Smooth muscle cell (in vitro differentiated cells): ENCODE results near the gene HS3ST3A1. TPM values are rescaled to one million over a fixed set of nuclear protein-coding genes. Genes with fewer than 3 reads are reported as not detected.

ENCODE experiments used
- DNase-seq: peaks from one replicate; lab custom pipeline; 2025; ENCODE audit not compliant: unreplicated experiment; lab: John Stamatoyannopoulos, UW
- H2AFZ ChIP-seq: fragments of 200-600 bp; sonication (generic); 2 replicates; pipeline ENCODE4 v1.6.0; 2016; ENCODE audit warnings: antibody characterized with exemption, low read depth, mild to moderate bottlenecking
- H3F3A ChIP-seq: fragments of 200-600 bp; sonication (generic); 2 replicates; pipeline ENCODE4 v1.6.0; 2017; ENCODE audit warnings: antibody characterized with exemption, low read depth
- H3K27ac ChIP-seq: fragments of 200-600 bp; sonication (generic); 2 replicates; pipeline ENCODE4 v1.5.1; 2016; ENCODE audit warnings: low read depth, mild to moderate bottlenecking
- H3K27me3 ChIP-seq: fragments of 200-600 bp; sonication (generic); 2 replicates; pipeline ENCODE4 v1.6.1; 2016; ENCODE audit warnings: low read depth, mild to moderate bottlenecking
- H3K36me3 ChIP-seq: fragments of 200-600 bp; sonication (generic); 2 replicates; pipeline ENCODE4 v1.5.1; 2016; ENCODE audit warnings: low read depth
- H3K4me1 ChIP-seq: fragments of 200-600 bp; sonication (generic); 2 replicates; pipeline ENCODE4 v1.5.1; 2016; ENCODE audit warnings: low read depth
- H3K4me2 ChIP-seq: fragments of 200-600 bp; sonication (generic); 2 replicates; pipeline ENCODE4 v1.6.0; 2016; ENCODE audit warnings: mild to moderate bottlenecking
- H3K4me3 ChIP-seq: fragments of 200-600 bp; sonication (generic); 2 replicates; pipeline ENCODE4 v1.5.1; 2016; ENCODE audit warnings: mild to moderate bottlenecking
- H3K79me2 ChIP-seq: fragments of 200-600 bp; sonication (generic); 2 replicates; pipeline ENCODE4 v1.6.0; 2016; ENCODE audit warnings: low read depth, mild to moderate bottlenecking
- H3K9ac ChIP-seq: fragments of 200-600 bp; sonication (generic); 2 replicates; pipeline ENCODE4 v1.6.0; 2016; ENCODE audit warnings: low read depth
- H3K9me3 ChIP-seq: fragments of 200-600 bp; sonication (generic); replicated peaks from 2 replicates; pipeline ENCODE4 v1.5.1; 2016; ENCODE audit warnings: low read depth
- H4K20me1 ChIP-seq: fragments of 200-600 bp; sonication (generic); 2 replicates; pipeline ENCODE4 v1.6.0; 2016; ENCODE audit warnings: low read depth
- CTCF ChIP-seq: fragments of 200-600 bp; sonication (generic); IDR thresholded peaks from 2 replicates; pipeline ENCODE4 v1.5.1; 2017; ENCODE audit warnings: borderline replicate concordance, mild to moderate bottlenecking, antibody characterized with exemption; ENCODE audit not compliant: insufficient read depth, poor library complexity, severe bottlenecking
- WGBS: methylation state at CpG from one replicate; pipeline ENCODE4 v1.1.7; 2016; ENCODE audit warnings: low lambda C conversion rate; 5-methylcytosine and 5-hydroxymethylcytosine counted together
- polyA plus RNA-seq: library from polyadenylated mRNA; unstranded; fragments of >200 nt; fragmentation: Nextera tagmentation; extraction: Ambion mirVana; gene quantifications from 2 replicates; pipeline ENCODE4 v1.2.1, GENCODE V29; 2016
- total RNA-seq: library from RNA; depleted of rRNA; stranded (reverse); fragments of >200 nt; gene quantifications from 2 replicates; pipeline ENCODE4 v1.2.3, GENCODE V29; 2014

HS3ST3A1 gene
- total and polyA plus RNA-seq, 2 experiments from 2014 or later, result 19.5 to 25.1 TPM

GRCh38 chr17:13474073-13474800 is 127.5 kb downstream of the HS3ST3A1 start:
- Histone ChIP-seq H4K20me1 (no peaks in the 10 kb centered on the region), H3F3A (peaks cover 26% of the 10 kb centered on the region), H2AFZ (no peak overlapping the region), H3K79me2 (no peaks in the 10 kb centered on the region), H3K4me1 (peaks cover 4% of the 10 kb centered on the region), H3K4me2 (no peak overlapping the region), H3K27me3 (no peaks in the 10 kb centered on the region), H3K27ac (no peak overlapping the region), H3K9me3 (no peaks in the 10 kb centered on the region), H3K9ac (no peak overlapping the region), H3K4me3 (no peak overlapping the region), H3K36me3 (no peaks in the 10 kb centered on the region)
- WGBS, result 72% methylated on average over 10 of the region's 10 CpGs
- no peak for TF ChIP-seq CTCF
- DNase-seq, result no peak

- H3K4me2 ChIP-seq, result no peak overlapping the region
- H4K20me1 ChIP-seq, result no peaks in the 10 kb centered on the region
- no peak overlapping the region for H3K9ac ChIP-seq
- WGBS, result 92% methylated on average over 3 of the region's 3 CpGs
- no peaks in the 10 kb centered on the region for H3K36me3 ChIP-seq
- H3F3A ChIP-seq, result no peaks in the 10 kb centered on the region
- H3K4me1 ChIP-seq, result no peaks in the 10 kb centered on the region
- H3K9me3 ChIP-seq, result no peaks in the 10 kb centered on the region
- no peak for TF ChIP-seq CTCF
- no peak overlapping the region for H3K27ac ChIP-seq
- no peaks in the 10 kb centered on the region for H3K79me2 ChIP-seq
- H3K4me3 ChIP-seq, result no peak overlapping the region
- DNase-seq, result no peak
- no peak overlapping the region for H2AFZ ChIP-seq
- no peaks in the 10 kb centered on the region for H3K27me3 ChIP-seq
Observed at GRCh38 chr17:13465678-13466077, 136.1 kb downstream of the HS3ST3A1 start.

GRCh38 chr17:13462673-13463124 is 139.0 kb downstream of the HS3ST3A1 start:
- Histone ChIP-seq H3K36me3 (no peaks in the 10 kb centered on the region), H3K4me1 (no peaks in the 10 kb centered on the region), H3K4me2 (no peak overlapping the region), H3K9ac (no peak overlapping the region), H3K27ac (no peak overlapping the region), H4K20me1 (no peaks in the 10 kb centered on the region), H3K79me2 (no peaks in the 10 kb centered on the region), H3K27me3 (no peaks in the 10 kb centered on the region), H3F3A (no peaks in the 10 kb centered on the region), H2AFZ (no peak overlapping the region), H3K4me3 (no peak overlapping the region), H3K9me3 (no peaks in the 10 kb centered on the region)
- WGBS, result 84% methylated on average over 8 of the region's 8 CpGs
- DNase-seq, result no peak
- TF ChIP-seq CTCF, result no peak

- Histone ChIP-seq H3K4me3 (no peak overlapping the region), H3K36me3 (no peaks in the 10 kb centered on the region), H4K20me1 (no peaks in the 10 kb centered on the region), H3K9ac (no peak overlapping the region), H3K9me3 (no peaks in the 10 kb centered on the region), H2AFZ (no peak overlapping the region), H3F3A (no peaks in the 10 kb centered on the region), H3K4me2 (no peak overlapping the region), H3K27me3 (no peaks in the 10 kb centered on the region), H3K27ac (no peak overlapping the region), H3K79me2 (no peaks in the 10 kb centered on the region), H3K4me1 (no peaks in the 10 kb centered on the region)
- no peak for DNase-seq
- no peak for TF ChIP-seq CTCF
- WGBS, result 30% methylated on average over 1 of the region's 1 CpG
Observed at GRCh38 chr17:13462146-13462545, 139.6 kb downstream of the HS3ST3A1 start.
